HG03469 (cell line): ENCODE measurements around the gene RBMS3.
"Not testable (repeated sequence)": the region's sequence is repeated elsewhere in the genome, so short reads cannot be mapped to it uniquely, and the experiment has no call there.

ENCODE experiments used
- ATAC-seq: cut with Tn5 transposase; IDR thresholded peaks from one replicate; pipeline ENCODE4 v1.9.1; 2021; ENCODE audit warnings: mild to moderate bottlenecking, moderate library complexity, moderate number of reproducible peaks; ENCODE audit not compliant: unreplicated experiment

The RBMS3 gene

DNA sequence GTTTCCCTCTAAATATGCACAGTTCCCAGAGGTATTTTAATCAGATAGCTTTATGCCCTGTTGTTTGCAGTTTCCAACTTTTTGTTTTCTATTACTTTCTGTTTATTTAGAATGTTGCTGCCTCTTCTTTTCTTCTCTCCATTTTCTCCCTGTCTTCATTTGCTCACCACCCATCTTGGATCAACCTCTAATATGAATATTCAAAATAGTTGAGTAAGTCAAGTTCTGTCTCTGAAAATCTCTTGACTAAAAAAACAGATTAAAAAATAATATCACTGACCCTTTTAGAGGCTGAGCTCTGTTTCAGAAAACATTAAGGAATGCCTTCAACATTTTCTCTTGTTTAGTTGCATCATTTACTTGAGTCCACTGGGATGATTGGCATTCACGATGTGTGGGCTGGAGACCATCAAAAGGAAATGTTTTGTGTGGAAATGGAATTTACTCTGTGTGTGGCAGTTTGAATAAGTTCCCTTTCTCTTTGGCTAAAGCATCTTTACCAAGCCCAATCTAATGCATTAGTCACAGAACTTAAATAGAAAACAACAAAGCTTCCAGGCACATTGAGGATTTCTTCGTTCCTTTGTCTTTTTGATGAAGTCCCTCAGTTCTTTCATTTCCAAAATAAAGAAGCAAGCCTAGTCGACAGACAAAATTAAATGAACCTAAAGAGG is 691.6 kb downstream of the RBMS3 start:
- no peak for ATAC-seq

DNA sequence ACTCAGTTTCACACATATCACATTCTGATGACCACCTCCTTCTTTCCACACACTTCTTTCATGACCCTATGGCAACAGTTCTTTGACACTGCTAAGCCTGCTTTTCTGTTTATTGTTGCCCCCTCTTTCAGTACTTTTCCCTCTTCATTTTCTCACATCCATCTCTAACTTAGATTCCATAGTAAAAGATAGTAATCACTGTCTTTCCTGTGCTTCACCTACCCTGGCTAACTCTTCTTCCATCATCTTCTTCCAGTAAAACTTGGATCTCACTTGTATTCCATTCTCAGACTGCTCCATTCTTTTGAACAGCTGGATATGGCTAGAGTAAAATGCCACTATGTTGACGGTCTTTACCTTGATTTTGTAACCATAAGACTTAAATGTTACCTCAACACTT is 692.9 kb downstream of the RBMS3 start:
- ATAC-seq = no peak

DNA sequence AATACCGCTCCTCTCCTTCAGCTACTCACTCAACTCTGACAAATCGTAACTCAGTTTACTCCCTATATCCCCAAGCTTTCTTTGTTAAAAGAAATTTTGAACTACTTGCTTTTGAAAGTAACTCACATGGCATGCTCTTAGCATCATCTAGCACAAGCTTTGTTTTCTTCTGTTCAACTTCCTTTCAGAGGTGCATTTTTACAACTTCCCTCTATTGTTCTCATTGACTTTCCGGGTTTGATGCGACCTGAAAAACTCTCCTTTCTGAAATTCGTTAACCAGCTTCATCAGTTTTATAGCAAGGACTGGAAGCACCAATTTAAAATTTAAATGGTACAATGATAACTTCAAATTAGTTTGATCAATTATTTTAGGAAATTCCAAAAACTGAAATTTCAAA is 696.0 kb downstream of the RBMS3 start:
- no peak for ATAC-seq

DNA sequence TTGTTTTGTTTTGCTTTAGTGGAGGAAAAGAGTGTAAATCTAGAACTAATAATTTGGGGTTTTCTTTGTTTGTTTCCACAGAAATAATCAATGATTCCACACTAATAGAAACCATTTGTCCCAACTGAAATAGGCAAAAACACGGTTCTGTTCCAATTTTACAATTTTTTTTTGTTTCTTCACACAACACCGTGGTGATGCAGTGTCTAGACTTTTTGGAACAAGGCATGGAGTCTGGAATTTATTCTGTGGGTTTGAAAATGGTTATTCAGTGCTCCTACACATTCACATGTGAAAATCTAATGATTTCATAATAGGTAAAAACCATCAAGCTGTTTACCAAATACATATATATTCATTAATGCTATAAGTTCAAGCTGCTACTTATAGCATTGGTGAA is 696.5 kb downstream of the RBMS3 start:
- ATAC-seq = no peak

- ATAC-seq = no peak
Observed at GRCh38 chr3:29978036-29978435, 697.2 kb downstream of the RBMS3 start.

GRCh38 chr3:29991198-29991597 is 710.3 kb downstream of the RBMS3 start:
- no peak for ATAC-seq

DNA sequence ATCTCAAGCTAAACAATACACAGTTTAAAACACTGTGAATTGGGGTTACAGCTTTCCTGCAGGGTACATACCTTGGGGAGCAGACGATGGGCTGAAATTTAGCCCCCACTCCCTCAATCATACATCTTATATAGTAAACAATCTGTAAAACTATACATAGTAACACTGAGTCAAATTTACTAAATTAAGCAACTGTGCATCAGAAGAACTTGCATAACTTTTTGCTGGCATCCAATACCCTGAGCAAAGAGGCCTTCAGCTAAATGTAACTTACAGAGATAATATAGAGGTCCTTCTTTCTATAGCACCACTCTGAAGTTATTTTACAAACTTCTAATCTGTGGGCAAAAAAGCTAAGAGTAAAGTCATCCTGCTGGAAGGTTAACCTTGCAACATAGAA is 721.9 kb downstream of the RBMS3 start:
- no peak for ATAC-seq

DNA sequence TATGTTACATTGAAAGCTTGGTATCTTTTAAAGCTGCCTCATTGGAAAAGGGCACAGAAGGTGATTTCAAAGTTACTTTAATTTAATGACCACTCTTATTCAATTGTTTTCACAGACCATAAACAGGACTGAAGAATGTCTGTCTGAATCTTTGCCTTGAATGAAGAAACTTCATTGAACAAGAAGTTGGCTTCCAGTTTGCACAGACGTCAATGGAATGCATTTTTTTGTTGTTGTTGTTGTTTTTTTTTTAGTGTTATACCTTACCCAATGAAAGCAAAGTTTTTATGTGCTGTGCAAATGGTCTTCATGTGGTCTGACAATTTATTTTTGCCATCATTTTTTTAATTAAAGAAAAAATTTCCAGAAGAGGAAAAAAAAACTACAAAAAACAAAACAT is 722.9 kb downstream of the RBMS3 start:
- no peak for ATAC-seq

DNA sequence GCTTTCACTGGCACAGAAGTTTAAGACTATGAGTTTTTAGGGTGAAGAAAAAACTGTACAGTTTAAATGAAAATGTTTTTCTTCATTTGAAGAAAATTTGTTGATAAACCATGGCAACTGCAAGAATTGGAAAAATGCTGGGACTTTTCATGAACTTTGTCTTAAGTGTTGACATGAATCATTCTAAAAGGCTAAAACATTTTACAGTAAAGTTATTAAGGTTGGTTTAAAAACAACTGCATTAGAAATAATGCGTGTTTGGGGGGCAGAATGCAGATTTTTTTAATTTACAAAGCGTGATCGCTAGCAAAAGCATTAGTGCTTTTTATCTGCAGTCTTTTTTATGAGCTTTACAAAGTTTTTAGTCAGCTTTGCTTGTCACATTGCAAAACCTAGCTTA is 723.6 kb downstream of the RBMS3 start:
- ATAC-seq = no peak

GRCh38 chr3:30006111-30006510 is 725.2 kb downstream of the RBMS3 start:
- no peak for ATAC-seq

DNA sequence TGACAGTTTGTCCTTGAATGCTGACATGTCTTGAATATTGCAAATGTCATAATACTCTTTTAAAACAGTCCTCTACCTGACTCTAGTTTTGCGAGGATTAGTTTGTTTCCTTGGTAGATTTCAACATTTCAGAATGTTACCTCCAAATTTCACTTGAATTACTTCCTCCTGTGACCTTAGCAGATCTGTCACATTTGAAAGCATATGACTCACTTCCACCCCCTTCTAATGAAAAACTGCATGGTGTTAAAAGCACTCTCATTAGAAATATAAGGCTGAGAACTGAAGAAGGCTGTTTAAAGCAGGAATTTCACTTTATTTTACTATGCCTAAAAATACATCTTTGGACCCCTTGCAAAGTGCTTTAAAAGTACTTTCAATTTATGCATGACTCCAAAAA is 726.8 kb downstream of the RBMS3 start:
- ATAC-seq = no peak

DNA sequence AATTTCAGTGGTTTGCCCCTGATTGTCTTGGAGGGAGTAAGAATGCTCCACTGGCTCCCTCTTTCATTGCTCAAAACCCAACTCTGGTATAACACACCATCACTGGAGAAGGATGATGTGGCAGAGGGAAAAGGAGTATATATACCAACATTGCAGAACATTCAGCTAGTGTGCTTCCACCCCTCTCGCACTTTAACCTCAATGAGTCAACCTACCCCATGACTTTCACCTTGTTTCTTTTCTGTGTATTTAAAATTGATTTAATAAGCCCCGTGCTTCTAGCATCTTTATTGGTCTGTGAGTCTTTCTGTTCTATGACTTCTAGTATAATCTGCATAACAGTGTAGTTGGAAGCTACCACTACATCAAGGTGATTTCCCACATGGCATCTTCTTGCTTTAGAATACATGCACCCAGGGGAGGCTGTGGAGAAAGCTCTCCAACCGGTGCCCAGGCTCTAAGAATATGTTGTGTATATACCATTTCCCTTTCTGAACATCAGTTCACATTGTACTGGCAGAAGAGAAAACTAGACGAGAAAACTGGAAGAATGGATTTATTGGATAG is 730.4 kb downstream of the RBMS3 start:
- no peak for ATAC-seq

GRCh38 chr3:30012941-30013543 is 732.2 kb downstream of the RBMS3 start:
- ATAC-seq = no peak

DNA sequence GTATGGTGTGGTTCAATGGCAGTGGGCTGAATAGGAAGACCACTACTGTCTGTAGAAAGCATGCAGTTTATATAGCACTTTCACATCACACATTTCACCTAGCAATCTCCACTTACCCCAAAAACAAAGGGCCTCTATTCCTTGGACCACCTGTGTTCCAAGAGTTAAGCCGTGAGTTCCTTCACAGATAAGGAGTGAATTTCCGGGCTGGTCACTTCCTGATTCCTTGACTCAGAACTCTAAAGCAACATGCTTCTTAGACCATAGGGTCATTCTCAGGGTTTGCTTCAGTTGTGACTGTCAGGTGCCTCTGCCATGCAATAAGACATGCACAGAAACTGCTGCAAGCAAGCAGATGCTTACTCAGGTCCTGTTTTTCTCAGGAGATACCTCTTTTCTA is 737.0 kb downstream of the RBMS3 start:
- ATAC-seq = no peak

DNA sequence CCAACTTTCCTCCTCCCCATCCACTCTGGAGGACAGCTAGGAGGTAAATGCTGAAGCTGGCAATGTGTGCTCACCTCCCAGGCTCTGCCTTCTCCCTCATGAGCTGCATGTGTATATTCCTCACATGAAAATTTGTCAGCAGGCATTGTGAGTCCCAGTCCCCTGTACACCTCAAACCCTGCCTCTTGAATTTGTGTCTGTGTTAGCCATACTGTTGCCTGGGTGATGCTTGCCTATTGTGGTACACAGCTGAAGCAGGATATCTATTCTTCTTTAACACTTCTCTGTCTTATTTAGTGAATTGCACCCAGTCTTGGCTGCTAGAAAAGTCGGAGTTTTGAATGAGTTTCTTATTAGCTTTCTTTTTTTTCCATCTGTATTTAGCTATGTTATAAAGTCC is 739.5 kb downstream of the RBMS3 start:
- no peak for ATAC-seq

DNA sequence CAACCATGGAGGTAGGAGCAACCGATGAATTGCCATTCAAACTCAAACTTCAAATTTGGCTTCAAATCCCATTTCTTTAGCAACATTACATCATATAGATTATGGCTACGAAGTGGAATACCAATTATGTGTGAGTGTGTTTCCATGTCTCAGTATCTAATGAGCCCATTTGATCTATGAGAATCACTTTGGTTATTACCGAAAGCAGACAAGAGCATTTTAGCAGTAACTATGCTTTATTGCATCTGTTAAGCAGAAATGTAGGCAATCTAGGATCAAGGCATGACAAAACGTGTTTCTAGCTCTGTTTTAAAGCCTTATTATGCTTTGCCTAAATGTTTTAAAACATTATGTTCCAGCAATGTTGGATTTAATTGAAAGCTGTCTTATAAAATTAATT is 743.6 kb downstream of the RBMS3 start:
- ATAC-seq = no peak

GRCh38 chr3:30026851-30027250 is 746.0 kb downstream of the RBMS3 start:
- no peak for ATAC-seq

DNA sequence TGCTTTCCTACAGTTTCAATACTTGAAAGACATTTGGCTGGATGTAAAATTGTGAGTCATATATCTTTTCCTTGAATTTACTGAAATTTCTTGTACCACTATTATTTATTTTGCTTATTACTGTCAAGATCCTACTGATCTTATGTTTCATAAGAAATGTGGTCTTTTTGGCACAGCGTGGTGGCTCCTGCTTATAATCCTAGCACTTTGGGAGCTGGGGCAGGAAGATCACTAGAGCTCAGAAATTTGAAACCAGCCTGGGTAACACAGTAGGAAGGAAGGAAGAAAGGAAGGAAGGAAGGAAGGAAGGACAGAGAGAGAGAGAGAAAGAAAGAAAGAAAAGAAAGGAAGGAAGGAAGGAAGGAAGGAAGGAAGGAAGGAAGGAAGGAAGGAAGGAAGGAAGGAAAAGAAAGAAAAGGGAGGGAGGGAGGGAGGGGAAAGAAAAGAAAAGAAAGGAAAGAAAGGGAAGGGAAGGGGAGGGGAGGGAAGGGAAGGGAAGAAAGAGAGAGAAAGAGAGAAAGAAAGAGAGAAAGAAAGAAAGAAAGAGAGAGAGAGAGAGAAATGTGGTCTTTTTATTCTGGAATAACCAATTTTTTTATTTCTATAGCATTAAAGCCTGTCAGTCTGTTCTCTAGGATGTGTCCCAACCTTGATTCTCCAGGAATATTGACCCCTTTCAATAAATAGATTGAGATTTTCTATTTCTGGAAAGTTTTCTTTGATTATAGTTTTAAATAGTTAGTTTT is 753.5 kb downstream of the RBMS3 start:
- ATAC-seq = no peak

DNA sequence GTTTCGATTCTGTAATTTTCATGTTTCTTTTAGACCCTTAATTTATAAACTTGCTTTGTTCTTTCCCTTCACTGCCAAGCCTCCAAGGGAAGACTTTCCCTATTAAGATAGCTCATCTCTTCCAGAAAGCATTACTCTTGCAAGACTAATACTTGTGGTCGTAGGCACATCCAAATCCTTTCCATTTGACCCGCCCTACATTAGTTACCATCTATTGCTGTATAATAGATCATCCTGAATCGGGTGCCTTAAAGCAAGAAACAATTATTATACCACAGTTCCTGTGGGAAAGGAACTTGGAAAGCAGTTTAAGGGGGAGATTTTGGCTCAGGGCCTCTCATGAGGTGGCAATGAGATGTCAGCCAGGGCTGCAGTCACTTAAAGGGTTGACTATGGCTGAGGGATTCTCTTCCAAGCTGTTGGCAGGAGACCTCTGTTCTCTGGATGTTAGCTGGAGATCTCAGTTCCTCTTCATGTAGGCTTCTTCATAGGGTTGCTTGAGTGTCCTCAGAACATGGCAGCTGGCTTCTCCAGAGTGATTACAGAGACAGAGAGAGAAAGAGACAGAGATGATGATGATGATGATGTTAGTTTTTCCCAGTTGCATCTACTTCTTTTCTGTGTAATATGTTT is 755.2 kb downstream of the RBMS3 start:
- ATAC-seq = no peak

DNA sequence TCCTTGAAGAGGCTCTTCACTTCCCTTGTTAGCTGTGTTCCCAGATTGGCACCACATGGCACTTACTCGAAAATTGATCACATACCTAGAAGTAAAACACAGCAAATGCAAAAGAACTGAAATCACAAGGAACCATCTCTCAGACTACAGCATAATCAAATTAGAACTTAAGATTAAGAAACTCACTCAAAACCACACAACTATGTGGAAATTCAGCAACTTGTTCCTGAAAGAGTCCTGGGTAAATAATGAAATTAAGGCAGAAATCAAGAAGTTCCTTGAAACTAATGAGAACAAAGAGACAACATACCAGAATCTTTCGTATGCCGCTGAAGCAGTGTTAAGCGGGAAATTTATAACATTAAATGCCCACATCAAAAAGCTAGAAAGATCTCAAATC is 759.3 kb downstream of the RBMS3 start:
- no peak for ATAC-seq

- not testable (repeated sequence) for ATAC-seq
Observed at GRCh38 chr3:30041481-30041880, 760.6 kb downstream of the RBMS3 start.
